ENCODE measurements around the gene SRP9. TPM values are rescaled to one million over a fixed set of nuclear protein-coding genes. Genes with fewer than 3 reads are reported as not detected.

The SRP9 gene
- total RNA-seq, 1 donor from 2014 or later = 344 TPM

Other genes with a start within 250 kb of the SRP9 start
- 70.3 and 95.8 TPM in 2 replicates for gene ENAH, start 124.7 kb upstream of the SRP9 start, total RNA-seq
- 23.6 and 24.6 TPM in 2 replicates for gene EPHX1, start 32.3 kb downstream of the SRP9 start, total RNA-seq
- 17.5 and 36.2 TPM in 2 replicates for gene TMEM63A, start 104.6 kb downstream of the SRP9 start, total RNA-seq
- not detected in 2 replicates for gene LEFTY1, start 111.3 kb downstream of the SRP9 start, total RNA-seq
- gene PYCR2, start 146.4 kb downstream of the SRP9 start, total RNA-seq = 38.1 and 51.2 TPM in 2 replicates
- not detected in 2 replicates for gene LEFTY2, start 163.4 kb downstream of the SRP9 start, total RNA-seq
- 23.2 and 26.5 TPM in 2 replicates for gene SDE2, start 221.5 kb downstream of the SRP9 start, total RNA-seq